ENCODE results near the gene LRRN4CL.

DNA sequence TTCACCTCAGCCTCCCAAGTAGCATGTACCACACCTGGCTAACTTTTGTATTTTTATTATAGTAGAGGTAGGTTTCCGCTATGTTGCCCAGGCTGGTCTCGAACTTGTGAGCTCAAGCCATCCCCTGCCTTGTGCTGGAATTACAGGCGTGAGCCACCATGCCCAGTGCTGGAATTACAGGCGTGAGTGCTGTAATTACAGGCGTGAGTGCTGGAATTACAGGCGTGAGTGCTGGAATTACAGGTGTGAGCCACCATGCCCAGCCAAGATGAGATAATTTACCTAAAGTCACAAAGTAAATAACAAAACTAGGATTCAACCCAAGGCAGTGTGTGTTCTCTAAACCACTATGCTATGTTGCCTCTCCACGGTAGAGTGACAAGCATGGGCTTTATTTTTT is 6.8 kb downstream of the LRRN4CL start:
- TF ChIP-seq CTCF (IDR thresholded peaks at IDR 0.05) (no peak), POLR2A (IDR thresholded peaks at IDR 0.05) (no peak)

All from breast epithelium (tissue), 3 donors.